Measurements from ENCODE around the gene SOD3. TPM values are rescaled to one million over a fixed set of nuclear protein-coding genes. Genes with fewer than 3 reads are reported as not detected.

The SOD3 gene, protein sequence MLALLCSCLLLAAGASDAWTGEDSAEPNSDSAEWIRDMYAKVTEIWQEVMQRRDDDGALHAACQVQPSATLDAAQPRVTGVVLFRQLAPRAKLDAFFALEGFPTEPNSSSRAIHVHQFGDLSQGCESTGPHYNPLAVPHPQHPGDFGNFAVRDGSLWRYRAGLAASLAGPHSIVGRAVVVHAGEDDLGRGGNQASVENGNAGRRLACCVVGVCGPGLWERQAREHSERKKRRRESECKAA
- total RNA-seq (2014; rRNA removed; shearing (Covaris generic)) = 0.18 and 0.63 TPM in 2 replicates

DNA sequence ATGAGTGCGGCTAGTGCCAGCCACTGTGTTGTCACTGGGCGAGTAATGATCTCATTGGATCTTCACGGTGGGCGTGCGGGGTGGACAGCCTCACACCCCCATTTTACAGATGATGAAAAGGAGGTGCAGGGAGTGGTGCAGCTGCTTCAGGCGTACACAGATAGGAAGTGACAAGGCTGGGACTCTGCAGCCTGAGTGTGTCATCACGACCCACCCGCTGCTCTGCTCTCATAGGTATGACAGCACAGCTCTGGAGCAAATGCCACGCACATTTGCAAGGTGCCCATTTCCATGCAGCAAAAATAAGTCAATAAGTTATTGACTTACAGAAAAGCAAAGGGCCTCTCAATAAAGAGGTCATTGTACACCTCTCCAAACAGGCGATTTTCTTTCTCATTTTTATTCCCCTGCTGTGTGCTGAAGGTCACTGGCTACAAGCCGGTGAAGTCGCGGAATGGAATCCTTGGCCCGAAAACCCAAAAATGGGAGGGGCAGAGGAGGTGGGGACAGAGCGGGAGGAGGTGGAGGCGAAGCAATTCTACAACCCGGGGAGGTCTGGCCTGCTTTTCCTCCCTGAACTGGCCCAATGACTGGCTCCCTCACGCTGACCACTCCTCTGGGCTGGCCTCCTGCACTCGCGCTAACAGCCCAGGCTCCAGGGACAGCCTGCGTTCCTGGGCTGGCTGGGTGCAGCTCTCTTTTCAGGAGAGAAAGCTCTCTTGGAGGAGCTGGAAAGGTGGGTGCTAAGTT lies at the start of gene SOD3:
Gene SOD3, plus strand, starts transcription at position 658 of the 750 bp plus-strand sequence. CDS start 3,949 bp downstream, outside the sequence.
- DNase-seq (ENCODE audit: low read depth) = peak; percentile 81

DNA sequence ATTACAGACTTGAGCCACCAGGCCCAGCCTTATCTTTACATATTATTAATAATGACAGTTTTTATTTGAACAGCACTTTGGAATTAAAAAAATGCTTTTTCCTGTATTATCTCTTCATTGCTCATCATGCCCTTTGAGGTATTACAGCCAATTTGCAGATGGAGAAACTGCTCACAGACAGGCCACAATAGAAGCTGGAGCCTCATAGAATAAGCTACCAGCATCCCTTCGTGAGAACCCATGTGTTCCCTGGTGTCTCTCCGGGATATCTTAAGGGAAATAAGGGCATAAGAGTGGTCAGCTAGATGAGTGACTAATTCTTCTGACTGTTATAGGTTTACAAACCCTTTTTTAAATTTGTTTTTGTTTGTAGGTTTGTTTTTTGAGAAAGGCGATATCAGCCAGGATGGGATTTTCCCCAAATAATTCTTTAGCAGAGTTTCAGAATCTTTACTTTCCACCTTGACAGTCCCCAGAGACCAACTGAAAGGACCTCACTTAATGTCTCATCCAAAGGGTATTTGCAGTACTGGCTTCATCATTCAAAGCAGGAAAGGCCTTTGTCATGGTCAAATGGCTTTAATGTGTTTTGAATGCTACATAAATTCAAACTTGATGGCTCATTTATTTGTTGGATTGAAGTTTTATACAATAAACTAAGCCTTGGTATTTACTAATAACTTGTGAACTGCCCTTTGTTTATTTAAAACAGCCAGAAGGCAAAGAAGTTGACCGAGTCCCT lies 48.0 kb upstream of the SOD3 start:
- DNase-seq (ENCODE audit: low read depth) = no peak

DNA sequence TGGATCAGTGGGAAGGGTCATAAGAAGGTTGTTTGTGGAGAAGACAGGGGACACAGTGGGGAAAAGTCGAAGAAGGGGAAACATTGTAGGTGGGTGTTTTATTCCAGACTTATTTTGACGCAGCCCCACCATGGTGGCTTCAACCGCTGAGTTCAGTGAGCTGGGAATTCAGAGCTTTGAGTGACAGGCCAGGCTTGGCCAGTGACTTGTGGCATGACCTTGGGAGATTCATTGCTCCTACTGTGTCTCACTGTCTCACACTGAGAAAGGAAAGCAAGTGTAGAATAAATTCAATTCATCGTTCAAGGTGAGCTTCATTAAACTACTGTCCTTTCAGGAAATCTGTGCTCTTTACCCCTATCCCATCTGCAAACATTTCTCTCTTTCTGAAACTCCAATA lies 47.4 kb upstream of the SOD3 start:
- DNase-seq (ENCODE audit: low read depth) = no peak

DNA sequence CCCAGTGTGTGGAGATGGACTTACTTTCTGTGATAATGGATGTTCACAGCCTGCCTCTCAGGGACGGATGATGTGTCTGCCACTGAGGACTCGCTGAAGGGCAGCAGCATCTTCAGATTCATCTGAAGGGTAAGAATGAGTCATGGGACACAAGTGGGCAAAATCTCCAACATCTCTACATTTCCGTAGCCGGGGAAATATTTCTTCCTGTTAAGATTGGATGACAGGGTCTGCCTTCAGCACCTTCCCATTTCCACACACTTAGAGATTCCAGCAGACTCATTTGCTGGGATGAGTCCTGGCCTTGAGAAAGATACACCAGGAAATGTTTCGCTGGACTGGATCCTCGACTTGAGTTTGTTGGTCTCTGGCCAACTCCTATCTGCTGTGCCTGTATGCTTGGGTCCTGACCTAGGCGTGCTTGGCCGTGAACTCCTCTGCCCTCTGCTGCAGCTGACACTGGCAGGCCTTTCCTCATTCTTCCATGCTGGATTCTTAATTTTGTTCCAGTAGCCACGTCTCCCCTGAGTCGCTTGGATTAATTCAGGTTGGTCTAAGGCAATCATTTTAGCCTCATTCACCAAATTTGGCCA lies 46.5 kb upstream of the SOD3 start:
- DNase-seq (ENCODE audit: low read depth) = no peak

DNA sequence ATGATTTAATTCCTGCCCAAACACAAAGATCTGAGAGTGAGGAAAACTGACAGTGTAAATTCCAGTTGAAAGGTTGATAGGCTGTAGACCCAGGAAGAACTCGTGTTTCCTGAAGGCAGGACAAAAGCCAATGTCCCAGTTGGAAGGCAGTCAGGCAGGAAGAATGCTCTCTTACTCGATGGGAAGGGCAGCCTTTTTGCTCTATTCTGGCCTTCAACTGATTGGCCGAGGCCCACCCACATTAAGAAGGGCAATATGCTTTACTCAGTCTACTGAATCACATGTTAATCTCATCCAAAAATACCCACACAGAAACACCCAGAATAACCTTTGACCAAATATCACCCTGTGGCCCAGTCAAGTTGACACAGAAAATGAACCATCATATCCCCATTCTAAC lies 45.3 kb upstream of the SOD3 start:
- no peak for DNase-seq (ENCODE audit: low read depth)

DNA sequence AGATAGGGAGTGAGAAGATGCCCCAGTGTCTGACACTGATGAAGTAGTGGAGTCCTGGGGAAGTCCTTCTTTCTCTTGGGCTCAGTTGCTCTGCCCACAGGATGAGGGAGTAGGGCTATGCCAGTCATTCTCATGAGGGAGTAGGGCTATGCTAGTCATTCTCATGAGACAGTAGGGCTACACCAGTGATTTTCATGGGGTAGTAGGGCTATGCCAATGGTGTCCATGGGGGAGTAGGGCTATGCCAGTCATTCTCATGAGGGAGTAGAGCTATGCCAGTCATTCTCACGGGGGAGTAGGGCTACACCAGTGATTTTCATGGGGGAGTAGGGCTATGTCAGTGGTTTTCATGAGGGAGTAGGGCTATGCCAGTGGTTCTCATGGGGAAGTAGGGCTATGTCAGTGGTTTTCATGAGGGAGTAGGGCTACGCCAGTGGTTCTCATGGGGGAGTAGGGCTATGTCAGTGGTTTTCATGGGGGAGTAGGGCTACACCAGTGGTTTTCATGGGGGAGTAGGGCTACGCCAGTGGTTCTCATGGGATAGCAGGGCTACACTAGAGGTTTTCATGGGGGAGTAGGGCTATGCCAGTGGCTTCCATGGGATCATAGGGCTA lies 43.3 kb upstream of the SOD3 start:
- DNase-seq (ENCODE audit: low read depth) = no peak

DNA sequence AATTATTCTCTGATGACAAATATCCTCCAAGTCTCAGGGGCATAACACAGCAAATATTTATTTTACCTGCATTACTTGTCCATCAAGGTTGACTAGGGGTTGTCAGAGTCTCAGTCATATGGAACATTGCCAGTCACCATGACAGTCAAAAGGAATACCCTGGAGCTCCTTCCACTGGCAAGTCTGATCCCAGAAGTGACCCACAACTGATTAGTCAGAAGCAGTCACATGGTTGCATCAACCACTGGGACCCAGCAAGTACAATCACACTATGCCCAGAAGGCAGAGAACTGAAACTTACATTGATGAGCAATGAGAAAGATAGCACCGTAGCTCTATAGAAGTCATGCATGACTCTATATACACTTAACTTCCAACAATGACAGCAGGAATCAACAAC lies 41.9 kb upstream of the SOD3 start:
- peak; percentile 67 for DNase-seq (ENCODE audit: low read depth)

DNA sequence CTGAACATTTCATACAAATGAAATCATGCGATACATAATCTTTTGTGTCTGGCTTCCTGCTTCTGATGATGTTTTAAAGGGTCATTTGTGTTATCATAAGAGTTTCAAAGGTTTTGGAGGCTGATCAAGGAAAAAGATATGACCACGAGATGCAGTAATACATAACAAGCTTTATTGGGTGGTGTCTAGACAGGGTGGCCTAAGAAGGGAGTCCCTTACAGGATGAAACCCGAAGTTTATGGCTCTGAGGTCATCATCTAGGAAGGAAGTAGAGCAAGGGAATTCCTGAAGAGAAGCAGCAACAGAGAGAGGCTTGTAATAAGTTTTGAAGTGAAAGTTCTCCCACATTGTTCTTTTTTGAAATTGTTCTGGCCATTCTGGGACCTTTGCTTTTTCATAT lies 40.8 kb upstream of the SOD3 start:
- DNase-seq (ENCODE audit: low read depth) = peak; percentile 13

DNA sequence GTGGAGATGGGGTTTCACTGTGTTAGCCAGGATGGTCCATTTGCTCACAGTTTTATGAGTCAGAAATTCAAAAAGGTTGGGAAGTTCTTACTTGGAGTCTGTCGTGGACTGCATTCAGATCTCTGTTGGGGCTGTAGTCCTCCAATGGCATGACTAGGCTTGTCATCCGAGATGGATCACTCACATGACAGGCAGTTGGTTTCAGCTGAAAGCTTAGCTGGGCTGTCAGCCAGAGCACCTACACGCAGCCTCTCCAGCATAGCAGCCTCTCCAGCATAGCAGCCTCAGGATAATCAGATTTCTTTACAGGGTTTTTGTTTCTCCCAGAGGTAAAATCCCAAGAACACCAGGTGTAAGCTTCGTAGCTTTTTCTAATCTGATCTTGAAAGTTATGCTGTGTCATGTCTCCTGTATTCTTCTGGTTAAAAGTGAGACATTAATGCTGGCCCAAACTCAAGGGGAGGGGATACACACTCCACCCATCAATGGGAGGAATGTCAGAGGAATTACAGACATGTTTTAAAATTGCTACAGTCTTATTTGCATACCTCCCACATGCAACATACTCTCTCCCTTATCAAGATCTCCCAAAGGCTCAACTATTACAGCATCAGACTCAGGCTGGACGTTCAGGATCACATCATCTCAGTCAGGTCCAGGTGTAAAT lies 31.6 kb upstream of the SOD3 start:
- peak; percentile 51 for DNase-seq (ENCODE audit: low read depth)

DNA sequence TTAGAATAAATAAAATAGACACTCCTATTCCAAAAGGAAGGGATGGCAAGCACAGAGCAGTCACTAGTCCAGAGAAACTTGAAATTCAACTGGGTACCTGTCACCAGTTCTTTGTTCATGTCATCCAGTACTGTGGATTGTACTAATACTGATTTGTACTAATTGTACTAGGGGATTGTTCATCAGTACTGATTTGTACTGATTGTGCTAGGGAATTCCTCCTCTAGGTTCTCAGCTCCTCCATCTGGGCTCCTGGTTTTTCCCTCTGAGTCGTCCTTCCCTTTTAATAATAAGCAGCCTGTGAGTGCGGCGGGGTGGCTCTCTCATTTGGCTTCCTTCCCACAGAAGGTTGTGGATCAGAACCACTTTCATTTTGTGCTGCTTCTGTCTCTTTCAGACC lies 31.0 kb upstream of the SOD3 start:
- DNase-seq (ENCODE audit: low read depth) = no peak

DNA sequence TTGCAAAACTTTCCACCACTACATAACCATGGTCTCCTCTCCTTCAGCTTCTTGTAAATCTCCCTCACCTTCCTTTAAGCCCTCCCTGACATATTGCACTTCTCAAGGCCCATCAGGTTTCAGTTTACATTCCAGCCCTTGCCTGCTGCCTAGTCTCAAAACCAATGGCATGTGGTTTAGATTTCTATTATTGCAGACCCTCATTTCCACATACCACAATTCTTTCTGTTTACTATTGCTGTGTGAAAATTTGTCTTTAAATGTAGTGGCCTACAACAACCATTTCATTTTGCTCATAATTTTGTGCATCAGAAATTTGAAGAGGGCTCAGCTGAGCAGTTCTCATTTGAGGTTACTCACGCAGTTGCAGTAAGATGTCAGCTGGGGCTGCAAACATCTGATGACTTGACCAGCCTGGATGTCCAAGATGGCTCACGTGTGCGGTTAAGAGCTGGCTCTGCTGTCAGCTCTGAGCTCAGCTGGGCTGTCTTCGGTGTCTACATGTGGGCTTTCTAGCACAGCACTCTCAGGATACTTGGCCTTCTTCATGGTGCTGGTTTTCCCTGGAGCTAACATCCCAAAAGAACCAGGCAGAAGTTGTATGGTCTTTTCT lies 29.9 kb upstream of the SOD3 start:
- DNase-seq (ENCODE audit: low read depth) = no peak

DNA sequence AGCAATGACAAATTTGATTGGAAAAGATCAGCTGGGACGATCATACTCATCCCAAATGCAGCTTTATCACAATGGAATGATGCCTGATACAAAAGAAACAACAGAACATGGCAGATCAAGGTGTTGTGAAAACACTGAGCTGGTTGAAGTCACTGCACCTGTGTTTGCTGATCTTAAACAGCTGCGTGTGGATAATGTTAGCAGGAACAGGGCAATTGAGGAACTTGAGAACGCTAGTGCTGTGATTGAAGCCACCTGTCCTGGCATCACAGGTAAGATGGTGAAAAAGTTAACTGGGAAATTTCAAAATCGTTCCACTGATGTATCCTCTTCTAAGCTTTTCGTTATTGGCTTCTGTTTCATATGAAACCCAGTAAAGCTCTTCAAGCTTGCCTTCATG lies 27.4 kb upstream of the SOD3 start:
- no peak for DNase-seq (ENCODE audit: low read depth)

DNA sequence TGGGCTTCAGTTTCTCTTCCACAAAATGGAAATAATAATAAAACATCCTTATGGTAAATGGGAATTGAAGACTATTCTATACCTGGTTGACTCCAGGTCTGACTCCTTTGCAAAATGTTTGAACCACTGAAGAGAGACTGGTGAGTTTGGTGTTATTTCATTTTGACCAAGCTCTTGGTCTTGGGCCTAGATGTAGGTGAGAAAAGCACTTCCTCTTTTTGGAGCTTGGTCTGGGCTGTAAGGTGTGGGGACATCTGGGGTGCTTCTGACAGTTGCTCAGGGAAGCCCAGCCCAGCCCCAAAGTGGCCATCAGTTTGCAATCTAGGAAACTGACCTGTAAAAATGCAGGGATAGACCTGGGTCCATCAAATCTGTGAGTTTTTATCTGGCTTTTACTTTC lies 26.8 kb upstream of the SOD3 start:
- DNase-seq (ENCODE audit: low read depth) = no peak

DNA sequence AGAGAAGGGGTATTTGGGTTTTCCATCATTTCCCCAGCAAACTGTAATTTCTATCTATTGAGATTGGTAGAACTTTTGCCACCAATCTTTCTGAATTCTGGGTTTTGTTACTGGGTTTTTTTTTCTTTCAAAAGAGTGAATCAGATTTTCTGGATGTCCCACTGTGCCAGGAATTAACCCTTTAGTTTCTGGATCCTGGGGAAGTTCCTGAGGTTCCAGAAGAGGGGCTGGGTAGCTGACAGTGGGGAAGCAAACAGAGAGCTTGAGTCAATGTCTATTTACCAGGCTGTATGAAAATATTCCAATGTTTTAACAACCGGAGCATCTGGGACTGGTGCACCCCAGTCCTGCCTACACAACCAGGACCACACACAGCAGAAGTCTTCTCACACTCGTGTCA lies 25.8 kb upstream of the SOD3 start:
- DNase-seq (ENCODE audit: low read depth) = no peak

DNA sequence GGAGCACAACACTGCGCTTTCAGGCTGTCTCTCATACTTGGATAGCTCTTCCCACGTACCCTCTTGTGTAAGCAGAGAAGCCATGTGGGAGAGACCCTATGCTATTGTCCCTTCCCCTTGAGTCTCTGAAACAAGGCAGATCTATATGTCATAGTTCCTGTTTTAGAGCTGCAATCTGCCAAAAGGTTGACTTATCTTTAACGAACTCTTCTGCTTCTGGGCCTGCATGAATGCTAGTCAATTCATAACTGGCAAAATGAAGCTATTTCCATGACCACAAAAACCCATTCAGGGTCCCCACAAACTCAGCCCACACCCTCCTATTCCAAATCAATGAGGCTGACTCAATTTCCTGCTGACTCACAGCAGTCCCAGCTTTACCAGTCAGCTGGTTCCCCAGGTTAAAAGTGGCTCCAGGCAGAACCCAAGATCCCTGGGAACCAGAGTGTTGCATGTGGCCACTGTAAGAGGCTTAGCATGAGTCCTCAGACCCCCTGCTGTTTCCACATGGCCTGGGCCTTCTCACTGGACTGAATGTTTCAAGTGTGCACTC lies 25.3 kb upstream of the SOD3 start:
- peak; percentile 97 for DNase-seq (ENCODE audit: low read depth)

DNA sequence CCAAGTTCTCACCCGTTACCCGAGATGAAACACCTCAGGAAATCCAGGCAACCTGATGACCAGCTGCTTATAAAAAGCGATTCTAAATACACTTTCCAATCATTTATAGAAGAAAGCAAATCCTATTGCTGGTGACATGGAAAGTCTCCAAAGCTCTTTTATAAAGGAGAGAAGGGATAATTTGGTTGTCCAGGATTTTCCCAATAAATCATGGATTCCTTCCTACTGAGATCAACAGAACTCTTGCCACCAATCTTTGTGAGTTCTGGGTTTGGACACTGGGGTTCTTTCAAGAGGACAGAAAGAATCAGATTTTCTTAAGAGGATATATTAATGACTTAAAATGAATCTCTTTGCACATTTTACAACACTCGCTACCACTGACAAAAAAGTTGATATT lies 24.7 kb upstream of the SOD3 start:
- no peak for DNase-seq (ENCODE audit: low read depth)

DNA sequence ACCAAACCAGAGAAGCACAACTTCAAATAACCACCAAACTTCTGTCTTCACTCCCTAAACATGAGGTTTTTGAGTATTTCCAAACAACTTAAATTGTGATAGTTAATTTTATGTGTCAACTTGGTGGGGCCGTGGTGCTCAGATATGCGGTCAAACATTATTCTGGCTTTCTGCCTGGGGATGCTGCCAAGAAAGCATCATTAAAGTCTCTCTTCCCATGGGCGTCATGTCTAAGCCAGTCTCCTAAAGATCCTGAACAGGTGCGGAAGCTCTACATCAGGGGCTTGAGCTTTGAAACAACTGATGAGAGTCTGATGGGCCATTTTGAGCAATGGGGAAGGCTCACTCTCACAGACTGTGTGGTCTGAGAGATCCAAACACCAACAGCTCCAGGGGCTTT lies 24.1 kb upstream of the SOD3 start:
- peak; percentile 52 for DNase-seq (ENCODE audit: low read depth)

DNA sequence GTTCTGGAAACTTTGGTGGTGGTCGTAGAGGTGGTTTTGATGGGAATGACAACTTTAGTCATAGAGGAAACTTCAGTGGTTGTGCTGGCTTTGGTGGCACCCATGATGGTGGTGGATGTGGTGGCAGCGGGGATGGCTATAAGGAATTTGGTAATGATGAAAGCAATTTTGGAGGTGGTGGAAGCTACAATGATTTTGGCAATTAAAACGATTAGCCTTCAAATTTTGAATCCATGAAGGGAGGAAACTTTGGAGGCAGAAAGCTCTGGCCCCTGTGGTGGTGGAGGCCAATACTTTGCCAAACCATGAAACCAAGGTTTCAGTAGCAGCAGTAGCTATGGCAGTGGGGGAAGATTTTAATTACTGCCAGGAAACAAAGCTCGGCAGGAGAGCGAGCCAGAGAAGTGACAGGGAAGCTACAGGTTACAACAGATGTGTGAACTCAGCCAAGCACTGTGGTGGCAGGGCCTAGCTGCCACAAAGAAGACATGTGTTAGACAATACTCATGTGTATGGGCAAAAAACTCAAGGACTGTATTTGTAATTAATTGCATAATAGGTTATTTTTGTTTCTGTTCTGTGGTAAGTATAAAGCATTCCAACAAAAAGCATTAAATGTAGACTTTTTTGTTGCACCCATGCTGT lies 23.2 kb upstream of the SOD3 start:
- DNase-seq (ENCODE audit: low read depth) = no peak

DNA sequence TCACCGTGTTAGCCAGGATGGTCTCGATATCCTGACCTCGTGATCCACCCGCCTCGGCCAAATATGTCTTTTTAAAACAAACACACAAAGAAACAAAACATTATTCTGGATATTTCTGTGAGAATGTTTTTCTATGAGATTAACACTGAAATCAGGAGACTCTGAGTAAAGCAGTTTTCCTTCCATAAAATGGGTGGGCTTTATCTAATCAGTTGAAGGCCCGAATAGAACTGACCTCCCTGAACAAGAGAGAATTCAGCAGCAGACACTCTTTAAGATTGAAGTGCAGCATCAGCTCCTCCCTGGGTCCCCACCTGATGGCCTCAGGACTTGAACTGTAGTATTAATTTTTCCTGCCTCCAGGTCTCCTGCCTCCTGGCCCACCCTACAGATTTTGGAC lies 22.4 kb upstream of the SOD3 start:
- DNase-seq (ENCODE audit: low read depth) = no peak

DNA sequence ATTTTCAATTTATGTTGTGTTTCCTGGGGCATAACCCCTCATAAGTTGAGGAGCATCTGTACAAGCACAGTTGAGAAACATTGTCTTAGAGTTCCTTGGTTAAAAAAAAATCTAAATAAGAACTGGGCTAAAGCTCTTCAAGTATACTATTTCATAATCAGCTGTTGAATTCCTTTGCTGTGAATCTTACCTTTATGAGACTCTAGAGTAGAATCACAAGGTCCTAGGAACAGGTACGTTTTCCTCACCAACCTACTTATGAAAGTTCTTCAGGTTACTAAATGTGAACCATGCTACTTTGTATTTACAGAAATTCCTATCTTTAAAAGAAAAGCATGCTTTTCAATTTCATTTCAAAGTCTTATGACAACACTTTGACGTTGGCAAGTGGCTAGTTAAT lies 20.9 kb upstream of the SOD3 start:
- DNase-seq (ENCODE audit: low read depth) = no peak
